ENCODE measurements around the gene CLNK.

Gene CLNK

DNA sequence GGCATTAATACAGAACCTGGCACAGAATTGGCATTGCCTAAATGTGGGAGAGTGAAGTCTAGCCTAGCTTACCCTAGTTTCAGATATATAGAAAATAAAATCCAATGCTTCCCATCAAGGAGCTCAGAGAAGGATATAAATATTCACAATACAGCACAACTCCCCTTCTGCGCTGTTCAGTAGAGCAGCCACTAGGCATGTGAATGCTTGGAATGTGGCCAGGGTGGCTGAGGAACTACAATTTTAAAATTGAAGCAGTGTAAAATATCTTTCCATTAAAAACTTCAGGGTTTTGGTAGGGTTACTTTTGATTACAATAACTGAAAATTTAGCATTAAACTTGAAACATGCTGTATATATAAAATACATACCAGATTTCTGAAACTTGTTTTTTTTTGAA lies 246.8 kb downstream of the CLNK start:
- DNase-seq, result no peak

Measured in NCI-H82 (cell line).